Loucy (cell line): ENCODE data around the gene TAS2R41.

Experiments
- H2AFZ ChIP-seq: fragments of 200-600 bp; sonication (generic); 2 replicates; pipeline ENCODE4 v1.6.0; 2016; ENCODE audit warnings: antibody characterized with exemption, mild to moderate bottlenecking, low read length, moderate library complexity
- H3F3A ChIP-seq: fragments of 200-600 bp; 2 replicates; pipeline ENCODE4 v1.6.0; 2016; ENCODE audit warnings: antibody characterized with exemption, low read depth, mild to moderate bottlenecking
- H3K27me3 ChIP-seq: fragments of 200-600 bp; sonication (generic); 2 replicates; pipeline ENCODE4 v1.6.1; 2014; ENCODE audit warnings: low read length, mild to moderate bottlenecking; ENCODE audit not compliant: insufficient read depth, poor library complexity, severe bottlenecking
- H3K36me3 ChIP-seq: fragments of 200-600 bp; sonication (generic); 2 replicates; pipeline ENCODE4 v1.6.1; 2016; ENCODE audit warnings: low read length; ENCODE audit not compliant: insufficient read depth
- H3K4me1 ChIP-seq: fragments of 200-600 bp; sonication (generic); 2 replicates; pipeline ENCODE4 v1.5.1; 2014; ENCODE audit warnings: low read length, mild to moderate bottlenecking; ENCODE audit not compliant: insufficient read depth, poor library complexity, severe bottlenecking
- H3K4me2 ChIP-seq: fragments of 200-600 bp; sonication (generic); 2 replicates; pipeline ENCODE4 v1.6.0; 2014; ENCODE audit warnings: antibody characterized with exemption, low read length, low read depth, mild to moderate bottlenecking; ENCODE audit not compliant: poor library complexity, severe bottlenecking
- H3K4me3 ChIP-seq: fragments of 200-600 bp; sonication (generic); 2 replicates; pipeline ENCODE4 v1.5.1; 2014; ENCODE audit warnings: low read length, mild to moderate bottlenecking, mixed read lengths; ENCODE audit not compliant: poor library complexity, severe bottlenecking
- H3K79me2 ChIP-seq: fragments of 200-600 bp; sonication (generic); 2 replicates; pipeline ENCODE4 v1.6.1; 2014; ENCODE audit warnings: low read length; ENCODE audit not compliant: insufficient read depth
- H3K9ac ChIP-seq: fragments of 200-600 bp; sonication (generic); 2 replicates; pipeline ENCODE4 v1.6.0; 2014; ENCODE audit warnings: mild to moderate bottlenecking, low read depth, low read length, moderate library complexity; ENCODE audit not compliant: poor library complexity, severe bottlenecking
- H3K9me2 ChIP-seq: fragments of 200-600 bp; sonication (generic); replicated peaks from 2 replicates; pipeline ENCODE4 v1.6.1; 2016; ENCODE audit warnings: low read depth, low read length, mixed read lengths
- H3K9me3 ChIP-seq: fragments of 200-600 bp; sonication (generic); 2 replicates; pipeline ENCODE4 v1.6.1; 2014; ENCODE audit warnings: mild to moderate bottlenecking, antibody characterized with exemption, low read length, low read depth; ENCODE audit not compliant: insufficient read depth
- H4K20me1 ChIP-seq: fragments of 200-600 bp; sonication (generic); 2 replicates; pipeline ENCODE4 v1.6.0; 2014; ENCODE audit warnings: antibody characterized with exemption, low read length, mild to moderate bottlenecking; ENCODE audit not compliant: insufficient read depth, poor library complexity, severe bottlenecking
- CTCF ChIP-seq: fragments of 200-600 bp; sonication (generic); conservative IDR thresholded peaks from 2 replicates; pipeline ENCODE4 v1.5.1; 2014; ENCODE audit warnings: mild to moderate bottlenecking, antibody characterized with exemption, low read length
- EZH2phosphoT487 ChIP-seq: fragments of 200-600 bp; IDR thresholded peaks from 2 replicates; pipeline ENCODE4 v1.6.1; 2018; ENCODE audit warnings: antibody characterized with exemption, mild to moderate bottlenecking, moderate library complexity, borderline replicate concordance

The TAS2R41 gene

GRCh38 chr7:143499743-143500348 lies 22.2 kb downstream of the TAS2R41 start:
- Histone ChIP-seq H4K20me1 (no peaks in the 10 kb centered on the region), H3K27me3 (no peaks in the 10 kb centered on the region), H3K9me2 (no peaks in the 10 kb centered on the region), H3K79me2 (no peaks in the 10 kb centered on the region), H3K4me3 (no peak overlapping the region), H3K9me3 (no peaks in the 10 kb centered on the region), H3F3A (no peaks in the 10 kb centered on the region), H3K9ac (no peak overlapping the region), H2AFZ (0 out of 2 replicates have a peak overlapping the region, but pooled peaks have one; percentile 20), H3K4me1 (peaks cover 5% of the 10 kb centered on the region), H3K36me3 (no peaks in the 10 kb centered on the region), H3K4me2 (no peak overlapping the region)
- TF ChIP-seq CTCF, result no peak
- no peak for TF ChIP-seq EZH2phosphoT487

DNA sequence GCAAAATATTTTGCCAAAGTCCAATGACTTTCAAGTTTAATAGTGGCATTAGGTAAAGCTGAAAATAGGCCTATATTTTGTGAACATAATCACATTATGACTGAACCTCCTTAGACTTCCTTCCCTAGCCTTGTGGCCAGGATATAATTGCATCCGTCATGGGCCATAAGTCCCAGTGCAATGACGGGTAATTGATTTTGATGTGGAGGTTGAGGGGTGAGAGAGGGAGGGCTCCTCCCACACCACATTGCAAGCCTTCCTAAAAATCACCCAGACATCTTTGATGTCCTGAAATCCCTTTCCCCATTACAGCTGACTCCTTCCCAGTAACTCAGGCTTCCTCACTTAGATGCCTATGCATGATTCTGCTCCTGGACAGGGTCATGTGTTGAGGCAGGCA lies 25.6 kb downstream of the TAS2R41 start:
- H3K4me3 ChIP-seq, result no peak overlapping the region
- H3K27me3 ChIP-seq, result no peaks in the 10 kb centered on the region
- no peak overlapping the region for H3K9ac ChIP-seq
- H2AFZ ChIP-seq, result no peak overlapping the region
- no peak overlapping the region for H3K4me2 ChIP-seq
- H3K79me2 ChIP-seq, result no peaks in the 10 kb centered on the region
- no peaks in the 10 kb centered on the region for H3K9me2 ChIP-seq
- H4K20me1 ChIP-seq, result no peaks in the 10 kb centered on the region
- no peaks in the 10 kb centered on the region for H3K9me3 ChIP-seq
- TF ChIP-seq EZH2phosphoT487 (no peak), CTCF (no peak)
- H3K36me3 ChIP-seq, result no peaks in the 10 kb centered on the region
- peaks cover 5% of the 10 kb centered on the region for H3K4me1 ChIP-seq
- no peaks in the 10 kb centered on the region for H3F3A ChIP-seq

DNA sequence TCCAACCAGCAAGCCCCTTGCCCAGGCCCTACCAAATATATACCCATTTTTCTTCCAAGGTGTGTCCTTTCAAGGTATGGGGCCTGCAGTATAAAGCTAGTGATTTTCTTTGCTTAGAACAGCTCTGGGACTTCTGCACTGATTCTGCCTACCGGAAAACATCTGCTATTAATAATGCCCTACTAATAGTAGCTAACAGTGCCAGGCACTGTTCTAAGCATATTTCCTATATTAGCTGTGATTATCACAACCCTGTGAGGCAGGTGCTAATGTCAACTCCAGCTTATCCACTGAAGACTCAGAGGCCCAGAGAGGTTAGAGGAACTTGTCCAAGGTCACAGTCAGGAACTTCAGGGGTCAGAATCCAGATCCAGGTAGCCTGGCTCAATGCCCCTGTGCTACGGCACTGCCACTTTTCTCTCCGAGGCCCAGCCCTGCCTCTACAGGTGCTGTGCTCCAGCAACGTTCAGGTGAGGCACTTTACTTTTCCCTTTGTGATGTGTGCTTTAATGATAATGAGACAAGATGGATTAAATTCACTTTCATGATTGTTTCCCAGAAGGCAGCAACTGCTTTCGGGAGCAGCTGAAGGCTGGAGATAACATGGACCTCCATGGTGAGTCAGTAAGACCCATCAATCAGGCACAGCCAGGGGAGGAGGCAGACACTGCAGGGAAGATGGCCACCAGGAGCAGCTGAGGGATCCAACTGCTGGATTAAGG lies 26.7 kb downstream of the TAS2R41 start:
- peaks cover under 1% of the 10 kb centered on the region for H3K4me1 ChIP-seq
- H3K36me3 ChIP-seq, result no peaks in the 10 kb centered on the region
- H4K20me1 ChIP-seq, result no peaks in the 10 kb centered on the region
- H3K9ac ChIP-seq, result no peak overlapping the region
- TF ChIP-seq EZH2phosphoT487 (no peak), CTCF (no peak)
- H3K9me3 ChIP-seq, result no peaks in the 10 kb centered on the region
- H3F3A ChIP-seq, result no peaks in the 10 kb centered on the region
- H3K79me2 ChIP-seq, result no peaks in the 10 kb centered on the region
- H3K9me2 ChIP-seq, result no peaks in the 10 kb centered on the region
- no peak overlapping the region for H2AFZ ChIP-seq
- no peak overlapping the region for H3K4me3 ChIP-seq
- no peak overlapping the region for H3K4me2 ChIP-seq
- H3K27me3 ChIP-seq, result no peaks in the 10 kb centered on the region
